Stimulated activated CD8-positive, alpha-beta memory T cell treated with anti-CD3 and anti-CD28 coated beads, Interleukin-15, amount 100 ng/mL, for 48 hours (primary cell): Measurements from ENCODE around the gene CD47.

ENCODE experiments used
- DNase-seq, 2 donors: peaks; one replicate each; pipeline ENCODE4 v3.0.0-alpha.2; 2020; ENCODE audit warnings: low read depth in 2 of 2

Gene CD47

GRCh38 chr3:108053067-108053466, 37.8 kb downstream of the CD47 start:
- DNase-seq: no peak

DNA sequence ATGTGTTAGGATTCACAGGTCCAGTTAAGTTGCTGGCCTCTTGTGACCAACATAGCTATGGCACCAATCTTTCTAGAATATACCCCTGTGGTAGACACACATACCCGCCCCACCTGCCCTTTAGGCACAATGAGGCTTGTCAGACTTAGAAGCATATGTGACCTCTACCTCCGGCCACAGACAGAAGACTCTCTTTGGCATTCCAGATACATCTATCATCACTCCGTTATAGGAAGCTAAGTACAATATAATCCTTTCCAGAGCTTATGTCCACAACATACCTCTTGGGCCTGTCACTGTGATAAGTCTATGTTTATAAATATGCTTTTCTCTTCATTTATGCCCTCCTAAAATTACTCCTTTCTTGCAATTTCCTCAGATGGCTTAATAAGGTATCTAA, 39.8 kb downstream of the CD47 start:
- no peak for DNase-seq

GRCh38 chr3:108047987-108048386, 42.8 kb downstream of the CD47 start:
- DNase-seq: no peak

- no peak for DNase-seq
Measured at GRCh38 chr3:108046247-108046646, 44.6 kb downstream of the CD47 start.

DNA sequence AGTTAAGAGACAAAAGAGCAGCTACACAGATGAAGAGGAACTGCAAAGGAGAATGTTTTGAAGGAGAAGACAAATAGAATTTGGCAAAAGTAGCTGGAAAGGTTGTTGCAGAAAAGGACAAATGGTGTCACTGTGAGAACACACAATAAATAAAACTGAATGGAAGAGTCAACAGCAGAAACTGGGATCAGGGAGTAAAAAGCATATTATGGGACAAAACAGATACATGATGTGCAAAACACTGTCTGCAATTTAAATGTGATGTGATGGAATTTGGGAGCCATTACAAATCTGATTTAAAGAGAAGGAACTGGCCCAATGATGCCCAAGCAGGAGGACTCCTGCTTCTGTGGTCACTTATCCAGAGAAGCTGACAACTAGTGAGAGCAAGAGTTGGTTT, 46.1 kb downstream of the CD47 start:
- no peak for DNase-seq

DNA sequence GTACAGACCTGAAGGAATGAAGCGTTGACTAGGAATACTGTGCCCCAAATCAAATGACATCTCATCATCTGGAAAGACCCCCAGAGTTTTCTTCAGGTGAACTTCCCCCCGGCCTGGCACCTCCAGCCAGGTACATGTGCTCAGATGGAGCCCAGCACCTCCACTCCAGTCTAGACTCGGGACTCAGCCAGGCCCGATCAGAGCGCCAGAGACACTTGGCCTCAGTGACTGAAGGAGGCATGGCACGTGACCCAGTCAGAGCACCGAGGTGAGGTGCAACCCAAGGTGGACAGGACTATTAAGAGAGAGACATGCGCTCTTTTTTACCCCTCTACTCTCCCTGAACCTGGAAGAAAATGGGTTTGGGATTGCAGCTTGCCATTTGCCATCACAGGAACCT, 48.5 kb downstream of the CD47 start:
- no peak for DNase-seq

GRCh38 chr3:108041253-108041652, 49.6 kb downstream of the CD47 start:
- DNase-seq: no peak

- no peak for DNase-seq
Measured at GRCh38 chr3:108037770-108038169, 53.1 kb downstream of the CD47 start.

- DNase-seq: no peak
Measured at GRCh38 chr3:108036984-108037741, 53.7 kb downstream of the CD47 start.

DNA sequence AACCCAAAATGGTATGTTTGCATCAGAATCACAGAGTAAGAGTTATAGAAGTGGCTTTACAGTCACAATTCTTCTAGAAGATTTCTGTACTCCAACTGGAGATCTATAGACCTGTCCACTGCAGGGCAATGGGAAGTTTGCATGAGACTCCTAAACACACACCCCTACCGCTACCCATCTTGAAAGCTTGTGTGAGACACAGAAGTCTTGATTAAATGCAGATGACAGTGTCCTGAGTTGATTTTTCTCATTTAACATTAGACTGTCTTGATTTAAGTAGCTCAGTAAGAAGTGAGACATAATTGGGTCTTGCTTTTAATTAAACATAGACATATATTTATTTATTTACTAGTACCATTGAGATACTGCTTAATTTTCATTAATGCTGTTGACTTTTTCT, 54.4 kb downstream of the CD47 start:
- DNase-seq: no peak

- no peak for DNase-seq
Measured at GRCh38 chr3:108035751-108036150, 55.1 kb downstream of the CD47 start.

DNA sequence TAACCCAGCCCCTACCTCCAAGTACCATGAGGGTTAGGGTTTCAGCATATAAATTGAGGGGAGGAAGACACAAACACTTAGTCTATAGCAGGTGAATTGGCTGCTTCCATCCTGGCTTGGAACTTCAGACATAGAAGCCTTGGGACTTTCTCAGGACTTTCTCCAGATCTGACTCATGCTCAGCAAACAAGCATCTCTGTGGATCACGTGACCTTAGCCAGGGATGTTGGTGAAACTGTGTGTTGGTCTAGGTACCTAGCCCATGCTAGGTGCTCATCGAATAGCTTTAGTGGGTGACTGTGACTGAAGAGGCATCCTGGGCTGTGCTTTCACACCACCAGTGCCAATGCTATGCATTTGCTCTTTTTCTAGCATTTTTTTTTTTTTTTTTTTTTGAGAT, 58.9 kb downstream of the CD47 start:
- DNase-seq: no peak

- no peak for DNase-seq
Measured at GRCh38 chr3:108030960-108031359, 59.9 kb downstream of the CD47 start.

- DNase-seq: no peak
Measured at GRCh38 chr3:108029466-108029865, 61.4 kb downstream of the CD47 start.

DNA sequence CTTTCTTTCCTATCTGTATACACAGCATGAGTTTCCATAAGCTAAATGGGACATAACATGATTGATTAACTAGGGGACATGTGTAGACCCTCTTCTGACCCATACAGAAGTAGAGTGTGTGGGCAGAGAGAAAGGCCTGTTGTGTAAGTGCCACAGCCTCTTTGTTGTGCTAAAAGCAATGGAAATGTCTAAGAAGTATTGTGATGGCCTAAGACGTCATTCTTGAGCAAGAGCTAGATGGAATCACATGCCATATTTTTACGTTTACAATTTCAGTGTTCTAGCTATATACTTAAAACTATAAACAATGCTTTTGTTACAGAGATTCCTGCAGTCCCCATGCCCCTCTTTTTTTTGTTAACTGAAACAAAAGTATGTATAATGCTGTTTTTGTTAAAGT, 61.9 kb downstream of the CD47 start:
- DNase-seq: no peak

DNA sequence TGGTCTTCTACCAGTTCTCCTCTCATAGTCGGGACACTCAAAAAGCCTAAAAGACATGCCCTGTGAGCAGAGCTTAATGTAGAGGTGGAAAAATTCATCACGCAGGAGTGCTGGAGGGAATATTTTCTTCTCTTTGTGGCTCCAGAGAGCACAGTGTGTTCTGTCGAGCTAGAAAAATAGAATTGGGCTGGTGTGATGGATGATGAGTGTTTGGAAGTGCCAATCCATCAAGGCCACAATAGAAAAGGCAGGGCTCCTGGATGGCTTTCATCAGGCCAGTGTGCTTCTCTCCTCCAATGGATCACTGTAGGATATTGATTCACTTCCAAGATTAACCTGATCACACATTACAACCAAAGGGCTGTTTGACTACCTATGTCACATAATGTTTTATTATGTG, 65.7 kb downstream of the CD47 start:
- no peak for DNase-seq

- no peak for DNase-seq
Measured at GRCh38 chr3:108024146-108024850, 66.5 kb downstream of the CD47 start.

- DNase-seq: no peak
Measured at GRCh38 chr3:108022256-108023150, 68.3 kb downstream of the CD47 start.

GRCh38 chr3:108021533-108021932, 69.3 kb downstream of the CD47 start:
- DNase-seq: no peak

GRCh38 chr3:108021131-108021530, 69.7 kb downstream of the CD47 start:
- no peak for DNase-seq

DNA sequence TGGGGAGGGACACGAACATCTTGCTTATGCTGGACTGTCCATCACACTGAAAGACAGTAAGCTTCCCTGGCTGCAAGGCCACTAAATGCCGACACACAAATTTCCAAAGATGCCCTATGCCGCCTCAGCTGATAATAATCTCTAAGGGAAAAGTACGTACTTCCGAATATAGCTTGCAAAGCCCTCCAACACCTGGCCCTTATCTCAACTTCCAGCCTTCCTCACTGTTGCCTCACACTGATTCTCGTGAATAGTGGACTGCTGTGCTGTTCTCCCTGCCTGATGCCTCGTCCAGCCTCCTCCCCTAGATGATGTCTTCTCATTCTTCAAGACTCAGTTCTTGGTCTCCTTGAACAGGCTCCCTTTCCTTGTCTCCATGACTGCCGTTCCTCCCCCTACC, 72.3 kb downstream of the CD47 start:
- no peak for DNase-seq

GRCh38 chr3:108017587-108017986, 73.2 kb downstream of the CD47 start:
- no peak for DNase-seq

GRCh38 chr3:108014943-108015342, 75.9 kb downstream of the CD47 start:
- DNase-seq: no peak
